Right lobe of liver (tissue), 4 donors: ENCODE results near the gene SPDYE6.

Source experiments
- CTCF ChIP-seq, 4 donors: fragments of 200-600 bp in 3 of 4; fragments of 450-650 bp in 1 of 4; IDR thresholded peaks; one replicate each; pipeline versions ENCODE4 v1.5.1 to v1.8.0; 2016 to 2022; ENCODE audit warnings: antibody characterized with exemption in 4 of 4, mild to moderate bottlenecking in 2 of 4
- POLR2A ChIP-seq: fragments of 450-650 bp; IDR thresholded peaks from one replicate; pipeline ENCODE4 v1.6.1; 2017; ENCODE audit warnings: antibody characterized with exemption, mild to moderate bottlenecking
- donor health status: DM: no; HTN: no; CAD: no.
- donor health status: DM: no; HTN: no; CAD: no.
- donor health status: DM: no; HTN: yes; CAD: no.

- TF ChIP-seq CTCF (IDR thresholded peaks at IDR 0.05) (no peak), POLR2A (no peak)
Measured at GRCh38 chr7:102306916-102307677, 49.1 kb downstream of the SPDYE6 start.
